GM19193 (cell line): ENCODE measurements around the gene ARFRP1.

Source experiments
- POLR2A ChIP-seq: IDR thresholded peaks from 4 replicates; pipeline ENCODE4 v1.6.1; 2011; ENCODE audit not compliant: insufficient read depth, insufficient read length; ENCODE audit errors: extremely low read depth

ARFRP1 gene

DNA sequence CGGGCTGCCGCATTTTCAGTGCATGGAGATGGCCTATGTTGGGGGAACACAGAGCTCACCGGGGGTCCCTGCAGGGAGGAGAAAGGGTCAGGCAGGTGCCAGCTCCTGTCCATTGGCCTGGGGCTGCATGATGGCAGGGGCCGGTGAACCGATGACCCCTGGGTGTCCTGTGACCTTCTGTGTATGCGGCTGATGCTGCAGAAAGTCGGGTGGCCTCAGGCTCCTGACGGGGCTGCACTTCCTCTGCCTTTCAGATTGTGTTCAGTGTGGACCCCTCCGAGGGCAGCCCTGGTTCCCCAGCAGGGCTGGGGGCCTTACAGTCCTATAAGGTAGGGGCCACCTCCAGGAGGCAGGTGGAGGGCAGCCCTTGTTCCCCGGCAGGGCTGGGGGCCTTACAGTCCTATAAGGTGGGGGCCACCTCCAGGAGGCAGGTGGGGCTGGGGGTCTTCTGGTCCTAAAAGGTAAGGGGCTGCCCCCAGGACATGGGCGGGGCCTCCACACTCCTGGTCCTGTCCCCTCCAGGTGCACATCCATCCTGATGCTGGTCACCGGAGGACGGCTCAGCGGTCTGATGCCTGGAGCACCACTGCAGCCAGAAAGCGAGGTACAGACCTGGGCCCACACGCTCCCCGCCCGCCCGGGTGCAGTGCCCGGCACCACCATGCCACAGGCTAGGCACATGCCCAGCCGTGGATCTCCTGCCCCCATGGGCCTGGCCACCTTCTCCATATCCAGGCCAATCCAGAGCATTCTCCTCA, 22.3 kb downstream of the ARFRP1 start:
- no peak for TF ChIP-seq POLR2A

- TF ChIP-seq POLR2A, result no peak
Observed at GRCh38 chr20:63682384-63683139, 25.2 kb downstream of the ARFRP1 start.

GRCh38 chr20:63681609-63682142, 26.1 kb downstream of the ARFRP1 start:
- no peak for TF ChIP-seq POLR2A

DNA sequence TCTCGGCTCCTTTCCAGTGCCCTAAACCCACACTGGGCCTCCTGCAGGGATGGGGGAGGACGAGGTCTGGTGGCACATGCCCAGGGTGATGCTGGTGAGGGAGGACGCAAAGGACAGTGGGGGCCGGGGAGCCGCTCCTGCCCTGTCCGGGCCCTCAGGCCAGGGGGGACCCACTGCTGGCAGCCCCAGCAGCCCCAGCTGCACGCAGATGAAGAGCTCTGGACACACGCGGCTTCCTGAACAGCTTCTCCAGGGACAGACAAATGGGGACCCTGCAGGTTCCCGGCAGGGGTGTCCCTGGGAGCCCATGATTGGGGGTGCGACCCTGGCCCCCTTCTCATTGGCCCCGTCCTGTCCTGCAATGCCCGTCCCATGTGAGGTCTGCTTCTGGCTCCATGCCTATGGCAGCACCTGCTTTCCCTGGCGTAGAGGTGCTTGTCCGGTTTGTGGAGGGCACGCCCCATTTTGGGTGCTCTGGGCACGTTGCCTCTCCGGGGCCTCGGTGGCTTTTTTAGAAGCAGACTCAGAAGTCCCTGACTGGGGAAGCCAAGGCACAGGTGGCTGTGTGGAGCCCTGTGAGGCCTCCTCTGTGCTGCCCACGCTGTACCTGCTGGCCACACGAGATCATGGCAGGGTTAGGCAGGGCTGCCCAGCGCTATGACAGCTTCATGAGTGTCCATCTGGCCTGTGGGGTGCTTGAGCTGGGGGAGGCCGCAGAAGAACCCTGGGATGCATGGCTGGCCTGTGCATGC, 26.7 kb downstream of the ARFRP1 start:
- no peak for TF ChIP-seq POLR2A

DNA sequence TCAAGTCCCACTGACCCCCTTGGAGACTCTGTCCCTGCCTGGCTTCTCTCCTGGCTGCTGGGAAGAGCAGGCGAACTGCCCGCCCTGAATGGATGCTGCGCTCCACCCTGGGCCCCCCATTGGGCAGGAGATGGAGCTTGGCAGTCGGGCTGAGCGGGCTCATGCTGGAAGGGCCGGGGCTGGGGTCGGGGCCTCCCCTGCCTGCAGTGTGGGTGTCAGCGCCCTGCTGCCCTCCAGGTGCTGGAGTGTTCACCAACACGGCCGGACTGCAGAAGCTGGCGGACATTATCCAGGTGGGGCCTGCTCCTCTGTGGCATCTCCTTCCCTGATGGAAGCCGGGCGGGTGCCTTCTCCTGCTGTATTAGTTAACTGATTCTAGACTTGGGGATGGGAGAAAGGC, 27.3 kb downstream of the ARFRP1 start:
- no peak for TF ChIP-seq POLR2A

DNA sequence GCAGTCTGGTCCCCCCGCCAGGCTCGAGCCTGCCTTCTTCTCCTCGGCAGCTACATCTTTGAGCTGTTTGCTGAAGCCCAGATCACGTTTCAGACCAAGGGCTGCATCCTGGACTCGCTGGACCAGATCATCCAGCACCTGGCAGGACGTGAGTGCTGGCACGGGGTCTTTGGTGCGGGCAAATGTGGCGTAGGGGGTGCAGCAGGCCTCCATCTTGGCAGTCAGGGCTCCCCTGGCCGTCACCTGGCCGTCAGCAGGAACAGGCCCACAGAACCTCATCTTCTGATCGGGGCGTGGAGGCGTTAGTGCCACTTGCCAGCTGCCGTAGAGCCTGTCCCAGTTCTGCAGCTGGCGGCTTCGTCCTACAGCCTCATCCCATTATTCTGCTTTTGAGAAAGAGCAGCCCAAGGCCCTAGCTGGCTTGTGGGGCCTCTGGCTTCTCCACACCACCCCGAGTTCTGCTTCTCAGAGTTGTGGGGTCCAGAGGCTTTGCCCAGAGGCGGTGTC, 27.9 kb downstream of the ARFRP1 start:
- TF ChIP-seq POLR2A, result no peak

DNA sequence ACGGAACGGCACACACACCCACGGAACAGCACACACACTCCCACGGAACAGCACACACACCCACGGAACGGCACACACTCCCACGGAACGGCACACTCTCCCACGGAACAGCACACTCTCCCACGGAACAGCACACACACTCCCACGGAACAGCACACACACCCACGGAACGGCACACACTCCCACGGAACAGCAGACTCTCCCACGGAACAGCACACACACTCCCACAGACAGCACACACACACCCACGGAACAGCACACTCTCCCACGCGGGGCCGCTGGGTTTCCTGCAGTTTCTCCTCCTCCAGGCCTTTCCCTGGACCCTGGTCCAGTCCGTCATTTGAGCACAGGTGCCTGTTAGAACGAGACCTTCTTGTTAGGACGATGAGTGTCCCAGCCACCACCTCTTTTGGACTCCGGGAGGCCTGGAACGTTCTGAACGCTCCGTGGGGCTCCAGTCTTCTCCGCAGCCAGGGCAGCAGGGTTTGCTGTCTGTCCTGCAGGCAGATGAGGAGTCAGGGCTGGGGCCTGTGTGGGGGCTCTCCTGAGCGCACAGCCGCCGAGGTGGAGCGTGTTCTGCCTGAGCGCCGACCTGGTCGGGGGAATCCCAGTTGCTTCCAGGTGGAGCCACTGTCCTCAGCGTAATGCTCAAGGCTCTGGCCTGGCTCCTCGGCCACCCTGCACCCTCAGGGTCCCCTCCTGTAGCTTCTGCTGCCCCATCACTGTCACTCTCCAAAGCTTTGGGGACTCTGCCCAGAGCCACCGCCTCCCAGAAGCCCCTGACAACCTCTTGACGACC, 28.9 kb downstream of the ARFRP1 start:
- TF ChIP-seq POLR2A, result no peak

DNA sequence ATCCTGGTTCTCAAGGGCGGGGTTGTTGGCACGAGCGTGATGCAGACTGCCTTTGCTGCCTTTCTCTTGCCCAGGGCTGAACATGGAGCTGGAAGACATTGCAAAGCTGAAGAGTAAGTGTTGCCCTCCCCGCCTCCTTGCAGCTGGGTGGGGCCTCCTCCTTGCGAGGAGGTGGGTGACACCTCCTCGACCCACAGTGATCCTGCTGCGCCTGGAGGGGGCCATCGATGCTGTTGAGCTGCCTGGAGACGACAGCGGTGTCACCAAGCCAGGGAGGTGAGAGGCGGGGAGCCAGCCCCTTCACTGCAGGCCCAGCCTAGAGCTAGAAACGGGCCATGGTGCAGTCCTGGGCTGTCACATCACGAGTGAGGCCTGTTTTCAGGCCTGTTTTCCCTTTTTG, 29.7 kb downstream of the ARFRP1 start:
- no peak for TF ChIP-seq POLR2A

DNA sequence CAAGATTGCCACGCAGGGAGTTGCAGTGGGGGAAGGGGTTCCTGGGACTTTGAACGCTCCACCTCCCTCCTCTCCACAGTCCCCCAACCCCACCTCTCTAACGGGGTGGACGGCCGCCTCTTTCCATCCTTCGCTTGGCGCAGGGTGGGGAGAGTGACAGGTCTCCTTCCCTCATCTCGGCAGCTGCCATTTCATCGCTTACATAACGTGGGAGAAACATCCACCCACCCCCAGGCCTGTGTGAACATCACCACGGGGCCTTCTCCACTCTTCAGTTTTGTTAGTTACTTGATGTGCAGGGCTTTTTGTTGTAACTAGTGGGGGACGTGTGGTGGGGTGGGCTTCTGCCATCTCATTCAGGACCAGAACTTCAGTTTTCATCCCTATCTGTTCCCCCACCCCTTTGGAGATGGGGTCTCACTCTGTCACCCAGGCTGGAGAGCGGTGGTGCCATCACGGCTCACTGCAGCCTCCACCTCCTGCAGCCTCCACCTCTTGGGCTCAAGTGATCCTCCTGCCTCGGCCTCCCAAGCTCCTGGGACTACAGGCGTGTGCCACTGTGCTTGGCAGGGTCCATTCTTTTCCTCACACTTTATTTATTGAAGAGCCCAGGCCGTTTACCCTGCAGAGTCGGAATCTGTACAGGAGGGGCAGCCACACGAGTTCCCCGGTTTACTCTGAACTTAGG, 32.0 kb downstream of the ARFRP1 start:
- no peak for TF ChIP-seq POLR2A

- no peak for TF ChIP-seq POLR2A
Observed at GRCh38 chr20:63673951-63674350, 33.8 kb downstream of the ARFRP1 start.

- no peak for TF ChIP-seq POLR2A
Observed at GRCh38 chr20:63672666-63673065, 35.1 kb downstream of the ARFRP1 start.

DNA sequence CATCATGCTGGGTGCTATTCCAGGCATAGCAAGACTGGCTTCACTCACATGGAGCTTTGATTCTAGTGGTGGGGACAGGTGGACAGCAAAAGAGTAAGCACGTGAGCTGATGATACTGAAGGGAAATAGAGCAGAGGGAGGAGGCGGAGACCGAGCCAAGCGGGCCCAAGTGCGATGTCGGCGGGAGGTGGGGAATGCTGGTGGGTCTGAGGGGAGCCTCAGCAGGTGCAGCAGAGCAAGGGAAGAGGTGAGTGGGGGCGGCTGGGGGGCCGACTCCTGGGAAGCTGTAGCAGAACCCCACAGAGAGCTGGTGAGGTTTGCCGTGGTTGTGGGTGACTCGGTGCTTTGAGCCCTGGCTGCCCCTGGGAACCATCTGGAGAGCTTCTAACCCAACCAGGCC, 39.4 kb downstream of the ARFRP1 start:
- no peak for TF ChIP-seq POLR2A

DNA sequence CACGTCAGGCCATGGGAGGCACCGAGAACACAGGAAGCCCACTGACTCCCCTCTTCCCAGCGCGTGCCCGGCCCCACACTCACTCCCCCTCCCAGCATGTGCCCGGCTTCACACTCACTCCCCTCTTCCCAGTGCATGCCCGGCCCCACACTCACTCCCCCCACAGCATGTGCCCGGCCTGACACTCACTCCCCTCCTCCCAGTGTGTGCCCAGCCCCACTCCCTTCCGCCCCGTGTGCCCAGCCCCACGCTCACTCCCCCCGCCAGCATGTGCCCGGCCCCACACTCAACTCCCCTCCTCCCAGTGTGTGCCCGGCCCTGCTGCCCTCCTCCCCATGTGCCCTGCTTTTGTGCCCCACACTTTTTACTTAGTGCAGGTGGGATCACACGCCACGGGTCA, 39.9 kb downstream of the ARFRP1 start:
- TF ChIP-seq POLR2A, result no peak

DNA sequence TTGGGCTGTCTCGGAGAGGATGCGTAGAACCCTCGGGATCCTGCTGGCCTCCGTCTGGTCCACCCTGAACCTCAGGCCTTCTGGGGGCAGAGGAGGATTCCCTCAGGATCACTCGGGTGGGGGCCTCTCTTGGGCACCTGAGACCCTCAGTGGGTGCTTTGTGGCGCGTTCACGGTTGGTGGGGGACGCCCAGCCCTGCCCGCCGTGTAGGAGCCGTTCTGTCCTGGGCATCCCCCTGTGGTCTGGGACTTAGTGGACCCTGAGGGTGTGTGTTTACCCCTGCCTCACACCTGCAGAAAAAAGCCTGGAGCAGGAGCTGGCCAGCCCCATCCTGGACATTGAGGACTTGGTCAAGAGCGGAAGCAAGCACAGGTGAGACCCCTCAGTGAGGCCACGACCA, 42.1 kb downstream of the ARFRP1 start:
- no peak for TF ChIP-seq POLR2A
